Measurements from ENCODE around the gene CDC42SE1. TPM values are rescaled to one million over a fixed set of nuclear protein-coding genes. Genes with fewer than 3 reads are reported as not detected.
"Not testable (repeated sequence)": the region's sequence is repeated elsewhere in the genome, so short reads cannot be mapped to it uniquely, and the experiment has no call there.

Gene CDC42SE1
- 10 to 100 TPM; 57.9 to 66.8 TPM for total RNA-seq

GRCh38 chr1:151059109-151060006 is at the start of gene CDC42SE1:
Gene CDC42SE1 (minus strand): TSS chr1:151059622. CDS start chr1:151055730, 3,892 bp downstream.
- intact Hi-C loops (cut with DNase I) = loop anchor here (5.0 kb wide), 1 partner anchor 52 kb away; the partner anchor contains the start of genes MINDY1 and PRUNE1
- Histone ChIP-seq H3K4me1 (peaks cover 7% of the 10 kb centered on the region), H3K9me3 (no peaks in the 10 kb centered on the region)

GRCh38 chr1:151108331-151108730 is 48.9 kb upstream of the CDC42SE1 start:
- Histone ChIP-seq H3K4me3 (no peak overlapping the region), H3K9ac (ENCODE audit: low read depth in 2 of 2, low read length in 2 of 2) (no peak overlapping the region), H3K36me3 (no peaks in the 10 kb centered on the region), H3K9me3 (no peaks in the 10 kb centered on the region), H3K4me1 (no peaks in the 10 kb centered on the region), H3K27ac (no peak overlapping the region), H3K27me3 (no peaks in the 10 kb centered on the region)
- intact Hi-C loops (cut with DNase I) = no loop called here
- DNase-seq = no peak
- TF ChIP-seq CTCF (IDR thresholded peaks at IDR 0.05) = no peak

More at GRCh38 chr1:151059109-151060006, at the start of gene CDC42SE1:
- Histone ChIP-seq H3K27me3 (no peaks in the 10 kb centered on the region), H3K36me3 (peaks cover 13% of the 10 kb centered on the region), H3K9ac (ENCODE audit: low read depth in 2 of 2, low read length in 2 of 2) (peak within 1 kb of the TSS; percentile 93 to 98), H3K4me3 (peak within 1 kb of the TSS; percentile 88), H3K27ac (peak within 1 kb of the TSS; percentile 91)
- DNase-seq = peak; percentile 83
- peak; percentile 83 for TF ChIP-seq CTCF (IDR thresholded peaks at IDR 0.05)

GRCh38 chr1:151106894-151107293 is 47.5 kb upstream of the CDC42SE1 start:
- Histone ChIP-seq H3K9ac (ENCODE audit: low read depth in 2 of 2, low read length in 2 of 2) (no peak overlapping the region), H3K36me3 (no peaks in the 10 kb centered on the region), H3K9me3 (no peaks in the 10 kb centered on the region), H3K4me1 (no peaks in the 10 kb centered on the region), H3K27me3 (no peaks in the 10 kb centered on the region), H3K27ac (no peak overlapping the region), H3K4me3 (no peak overlapping the region)
- no peak for DNase-seq
- intact Hi-C loops (cut with DNase I) = no loop called here
- no peak for TF ChIP-seq CTCF (IDR thresholded peaks at IDR 0.05)

GRCh38 chr1:151104630-151105029 is 45.2 kb upstream of the CDC42SE1 start:
- Histone ChIP-seq H3K9ac (ENCODE audit: low read depth in 2 of 2, low read length in 2 of 2) (no peak overlapping the region), H3K27ac (no peak overlapping the region), H3K9me3 (no peaks in the 10 kb centered on the region), H3K36me3 (no peaks in the 10 kb centered on the region), H3K4me1 (no peaks in the 10 kb centered on the region), H3K4me3 (no peak overlapping the region), H3K27me3 (no peaks in the 10 kb centered on the region)
- no peak for TF ChIP-seq CTCF (IDR thresholded peaks at IDR 0.05)
- DNase-seq = no peak
- intact Hi-C loops (cut with DNase I) = no loop called here

- DNase-seq = no peak
- intact Hi-C loops (cut with DNase I) = loop anchor here (5.0 kb wide), 1 partner anchor 59 kb away; the partner anchor contains the start of gene TNFAIP8L2
- Histone ChIP-seq H3K4me3 (no peak overlapping the region), H3K9ac (ENCODE audit: low read depth in 2 of 2, low read length in 2 of 2) (no peak overlapping the region), H3K4me1 (no peaks in the 10 kb centered on the region), H3K27ac (no peak overlapping the region), H3K27me3 (no peaks in the 10 kb centered on the region), H3K9me3 (no peaks in the 10 kb centered on the region), H3K36me3 (no peaks in the 10 kb centered on the region)
- TF ChIP-seq CTCF (IDR thresholded peaks at IDR 0.05) = no peak
Observed at GRCh38 chr1:151098126-151098525, 38.7 kb upstream of the CDC42SE1 start.

- H3K36me3 ChIP-seq; H3K9me3 ChIP-seq; H3K9ac ChIP-seq (ENCODE audit: low read depth in 2 of 2, low read length in 2 of 2); H3K27me3 ChIP-seq; H3K27ac ChIP-seq; DNase-seq; H3K4me1 ChIP-seq; H3K4me3 ChIP-seq: not testable (repeated sequence)
- intact Hi-C loops (cut with DNase I) = loop anchor here (5.0 kb wide), 1 partner anchor 60 kb away; the partner anchor contains the start of gene TNFAIP8L2
Observed at GRCh38 chr1:151097426-151097825, 38.0 kb upstream of the CDC42SE1 start.

Data from colonic mucosa (tissue), 4 donors.